Renal cortical epithelial cell (primary cell): ENCODE results near the gene ASPG. TPM values are rescaled to one million over a fixed set of nuclear protein-coding genes. Genes with fewer than 3 reads are reported as not detected.

Experiments
- DNase-seq: peaks from one replicate; pipeline ENCODE4 v3.0.0-alpha.2; 2011; ENCODE audit warnings: low read depth
- total RNA-seq: library from RNA; depleted of rRNA; stranded (reverse); fragments of >200 nt; gene quantifications from 2 replicates; pipeline ENCODE4 v1.2.3, GENCODE V29; 2014

The ASPG gene
- total RNA-seq, 1 donor from 2014 or later: 0.89 TPM

DNA sequence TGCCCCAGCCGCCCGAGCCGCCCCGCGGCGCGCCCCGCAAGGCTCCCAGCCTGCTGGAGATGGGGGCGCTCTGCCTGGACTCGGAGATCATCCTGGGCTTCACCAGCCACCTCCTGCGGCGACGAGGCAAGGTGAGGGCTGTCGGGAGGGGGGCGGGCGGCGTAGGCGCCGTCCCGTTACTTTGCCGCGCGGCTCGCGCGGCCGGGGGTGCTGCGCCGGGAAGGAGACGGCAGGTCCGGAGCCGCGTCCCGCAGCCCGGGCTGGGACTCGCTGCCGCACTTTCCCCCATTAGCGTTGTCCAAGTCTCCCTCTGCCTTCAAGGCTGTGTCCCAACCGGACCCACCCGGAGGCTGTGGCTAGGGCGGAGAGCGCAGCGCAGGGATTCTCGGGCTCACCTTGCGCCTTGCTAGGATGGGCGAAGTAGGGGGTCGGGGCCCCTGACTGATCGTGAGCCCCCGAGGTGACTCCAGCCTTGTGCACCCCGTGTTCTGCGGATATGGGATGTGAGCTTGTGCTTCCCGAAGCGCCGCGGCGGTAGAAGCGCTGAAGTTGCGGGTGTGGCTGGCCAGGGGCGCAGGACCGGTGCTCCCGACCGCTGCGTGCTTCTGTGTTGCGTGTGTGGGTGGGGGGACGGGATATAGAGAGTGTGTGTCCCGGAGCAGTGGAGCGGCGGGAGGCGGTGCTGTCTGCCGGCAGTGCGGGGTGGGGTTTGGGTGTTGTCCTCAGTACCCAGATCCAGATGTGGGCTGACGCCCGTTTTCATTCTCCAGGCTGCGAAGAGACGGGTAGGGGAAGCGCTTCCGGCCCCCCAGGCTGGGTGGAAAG is 51.2 kb downstream of the ASPG start:
- no peak for DNase-seq

DNA sequence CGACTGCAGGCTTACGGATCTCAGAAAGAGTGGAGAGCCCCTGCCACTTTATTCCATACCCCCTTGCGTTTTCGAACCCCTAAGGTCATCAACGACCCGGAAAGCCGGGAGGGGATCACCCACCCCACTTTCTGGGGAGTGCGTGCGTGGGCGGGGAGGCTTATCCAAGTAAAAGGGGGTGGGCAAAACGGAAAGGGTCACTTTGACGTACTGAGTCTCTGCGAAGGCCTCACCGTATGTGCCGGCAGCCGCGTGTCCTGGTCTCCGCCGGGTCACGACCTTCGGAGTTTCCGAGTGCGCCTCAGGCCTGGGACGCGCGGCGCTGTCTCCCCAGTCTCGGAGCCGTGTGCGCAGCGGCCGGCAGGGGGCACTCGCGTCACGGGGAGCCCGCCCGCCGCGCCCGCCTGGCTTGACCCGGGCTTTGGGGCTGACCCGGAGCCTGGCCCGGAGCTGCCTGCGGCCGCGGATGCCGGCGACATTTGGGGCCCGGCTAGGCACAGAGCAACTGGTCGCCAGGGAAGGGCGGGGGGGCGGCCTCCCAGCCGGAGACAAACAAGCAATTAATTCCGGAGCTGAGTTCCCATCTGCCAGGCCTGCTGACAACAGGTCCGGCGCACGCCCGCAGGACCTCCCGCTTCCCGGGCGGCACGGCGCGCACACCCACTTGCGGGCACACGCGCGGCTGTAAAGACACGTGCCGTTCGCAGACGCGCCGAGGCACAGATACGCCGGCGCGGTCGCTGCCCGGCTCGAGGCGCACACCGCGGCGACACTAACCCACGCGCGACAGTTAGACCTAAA is 52.0 kb downstream of the ASPG start:
- no peak for DNase-seq

DNA sequence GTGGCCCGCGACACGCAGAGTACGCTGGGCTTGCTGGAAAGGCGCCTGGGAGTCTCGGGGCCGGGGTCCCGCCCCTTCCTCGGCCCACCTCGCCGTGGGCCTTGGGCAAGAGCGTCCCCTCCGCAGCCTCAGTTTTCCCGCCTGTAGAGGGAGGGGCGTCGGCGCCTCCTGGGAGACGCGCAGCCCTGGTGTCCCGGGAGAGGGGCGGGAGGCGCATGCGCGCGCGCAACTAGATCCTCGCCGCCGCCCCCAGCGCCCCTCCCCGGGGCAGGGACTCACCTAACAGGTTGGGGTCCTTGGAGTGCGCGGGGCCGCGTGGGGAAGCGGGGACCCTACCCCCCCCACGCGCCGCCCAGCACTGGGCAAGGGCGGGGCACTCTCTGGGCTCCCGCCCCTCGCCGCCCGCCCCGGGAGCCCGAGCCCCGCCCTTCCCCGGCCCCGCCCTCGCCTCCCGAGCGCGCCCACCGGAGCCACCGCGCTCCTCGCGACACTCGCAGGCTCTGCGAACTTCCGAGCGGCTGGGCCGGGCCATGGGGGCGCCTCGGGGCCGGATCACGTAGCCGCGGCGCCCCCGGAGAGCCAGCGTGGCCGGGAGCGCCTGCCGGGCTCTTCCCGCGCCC is 52.7 kb downstream of the ASPG start, which contains the start of gene KIF26A:
Gene KIF26A, plus strand, starts transcription at position 490 of the 620 bp plus-strand sequence. CDS start 136 bp downstream, outside the sequence.
- DNase-seq: no peak

DNA sequence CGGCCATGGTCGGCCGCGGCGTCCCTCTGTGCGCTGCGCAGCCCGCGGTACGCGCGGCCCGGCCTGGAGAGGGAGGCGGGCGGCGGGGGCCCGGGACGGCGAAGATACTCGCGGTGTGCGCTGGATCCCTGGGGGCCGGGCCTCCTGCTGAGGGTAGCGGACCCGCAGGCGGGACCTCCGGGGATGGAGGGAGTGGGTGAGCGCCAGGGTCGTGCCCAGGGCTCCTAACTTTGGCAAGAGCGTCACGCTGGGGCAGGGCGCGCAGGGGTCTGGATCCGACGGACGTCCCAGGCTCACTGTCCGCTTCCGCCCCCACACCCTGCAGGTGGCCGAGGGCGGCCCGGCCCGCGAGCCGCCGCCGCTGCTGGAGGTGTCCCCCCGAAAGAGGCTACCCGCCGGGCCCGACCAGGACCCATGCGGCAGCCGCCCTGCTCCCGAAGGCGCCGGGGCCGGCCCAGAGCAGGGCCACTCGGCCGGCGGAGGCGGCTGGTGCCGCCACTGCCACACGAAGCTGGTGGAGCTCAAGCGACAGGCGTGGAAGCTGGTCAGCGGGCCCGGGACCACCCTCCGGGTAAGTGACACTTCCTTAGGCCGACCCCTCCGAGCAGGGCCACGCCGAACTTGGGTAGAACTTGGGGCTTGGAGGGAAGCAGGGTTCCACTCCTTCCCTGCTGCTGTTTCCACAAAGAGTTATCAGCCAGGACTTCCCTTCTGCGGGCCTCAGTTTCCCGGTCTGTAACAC is 53.4 kb downstream of the ASPG start:
- no peak for DNase-seq

DNA sequence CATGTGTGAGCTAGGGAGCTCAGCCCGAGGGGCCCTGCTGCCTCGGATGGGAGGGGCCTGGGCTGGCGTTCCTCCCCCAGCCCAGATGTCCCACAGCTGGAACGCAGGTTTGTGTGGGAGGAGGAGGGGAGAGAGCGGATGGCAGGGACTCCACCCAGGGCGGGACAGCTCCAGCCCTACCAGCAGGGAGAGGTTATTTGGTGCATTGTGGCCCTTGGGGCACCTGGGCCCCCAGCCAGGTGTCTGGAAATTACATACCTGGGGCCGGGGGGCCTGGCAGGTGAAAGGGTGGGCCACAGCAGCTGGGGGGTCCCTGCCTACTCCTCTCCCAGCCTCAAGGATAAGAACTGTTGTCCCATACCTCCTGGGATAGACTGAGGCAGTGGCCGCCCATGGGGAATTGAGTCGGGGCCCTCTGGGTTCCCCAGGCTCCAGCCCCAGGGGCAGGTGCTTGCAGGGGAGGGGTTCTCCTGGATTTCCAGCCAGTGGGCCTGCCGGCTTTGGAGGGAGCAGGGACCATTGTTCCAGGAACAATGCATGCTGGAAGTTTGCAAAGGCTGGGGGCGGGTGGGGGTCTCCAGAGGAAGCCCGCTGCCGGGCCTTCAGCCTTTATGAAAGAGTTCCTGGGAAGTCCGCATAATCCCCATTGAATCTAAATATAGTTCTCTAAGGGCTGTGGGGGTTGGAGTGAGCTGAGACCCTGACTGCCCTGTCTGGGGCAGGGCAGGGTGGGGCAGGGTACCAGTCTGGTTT is 54.1 kb downstream of the ASPG start:
- no peak for DNase-seq

DNA sequence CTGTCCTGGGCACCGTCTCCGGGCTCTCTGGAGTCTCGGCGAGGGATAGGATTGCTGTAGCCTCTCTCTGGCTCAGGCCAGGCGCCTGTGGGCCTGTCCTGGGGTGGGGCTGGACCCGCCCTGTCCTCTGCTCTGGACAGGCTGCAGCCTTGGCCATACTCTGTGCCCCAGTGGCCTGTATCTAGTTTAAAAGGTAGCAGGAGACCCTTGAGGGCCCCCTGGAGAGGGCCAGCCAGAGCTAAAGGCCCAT is 54.6 kb downstream of the ASPG start:
- no peak for DNase-seq

DNA sequence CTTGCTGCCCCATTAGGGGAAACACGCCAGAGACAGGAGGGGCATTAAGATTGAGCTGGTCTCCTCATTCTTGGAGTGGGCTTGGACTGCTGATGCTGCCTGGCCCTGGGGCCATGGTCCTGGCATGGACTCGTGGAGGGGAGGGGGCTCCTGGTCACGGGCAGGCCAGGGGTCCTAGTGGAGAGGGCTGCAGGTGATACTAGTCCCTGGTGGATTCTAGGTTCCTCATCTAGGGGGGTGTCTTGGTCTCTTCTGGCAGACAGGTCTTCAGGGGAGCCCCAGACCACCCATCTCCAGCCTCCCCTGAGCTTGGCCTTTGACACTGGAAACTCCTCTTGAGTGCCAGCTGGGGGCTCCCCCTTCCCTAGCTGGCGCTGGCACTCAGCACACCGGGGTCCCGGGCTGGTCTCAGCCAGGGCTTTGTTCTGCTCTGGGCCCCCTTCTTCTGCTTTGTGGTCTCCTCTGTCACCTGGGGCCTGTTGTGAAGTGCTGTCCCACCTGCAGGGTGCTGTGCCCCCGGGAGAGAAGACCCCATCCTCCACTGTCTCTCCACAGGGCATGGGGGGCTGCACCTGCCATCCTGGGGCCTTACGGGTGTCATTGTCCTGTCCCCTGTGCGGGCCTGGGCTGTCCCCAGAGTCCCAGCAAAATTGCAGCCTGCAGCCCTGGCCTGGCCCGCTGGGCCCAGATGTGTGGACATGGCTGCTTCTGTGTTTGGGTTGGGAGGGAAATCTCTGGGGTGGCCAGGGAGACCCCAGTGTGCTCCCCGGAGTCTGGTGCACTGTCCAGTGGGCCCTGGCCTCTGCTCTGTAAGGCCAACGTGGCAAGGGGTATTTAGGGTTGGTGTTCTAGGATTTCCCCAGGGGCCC is 55.2 kb downstream of the ASPG start:
- DNase-seq: no peak

DNA sequence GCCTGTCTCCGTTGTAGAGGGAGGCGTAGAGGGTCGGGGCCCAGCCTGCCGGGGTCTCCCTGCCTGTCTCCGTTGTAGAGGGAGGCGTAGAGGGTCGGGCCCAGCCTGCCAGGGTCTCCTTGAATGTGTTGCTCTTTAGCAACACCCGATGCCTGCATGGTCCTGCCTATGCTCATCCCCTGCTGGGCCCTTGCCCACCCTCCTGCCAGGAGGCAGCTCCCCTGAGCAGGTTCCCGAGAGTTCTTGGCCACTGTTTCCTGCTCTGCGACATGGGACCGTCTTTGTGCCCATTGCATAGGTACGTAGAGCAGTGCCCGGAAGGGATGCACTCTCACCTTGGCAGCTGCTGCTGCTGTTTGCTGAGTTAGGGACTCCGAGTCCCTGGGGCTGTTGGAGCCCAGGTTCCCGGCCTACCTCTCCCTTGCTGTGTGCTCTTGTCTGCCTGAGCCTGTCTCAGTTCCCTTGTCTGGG is 56.2 kb downstream of the ASPG start:
- no peak for DNase-seq

DNA sequence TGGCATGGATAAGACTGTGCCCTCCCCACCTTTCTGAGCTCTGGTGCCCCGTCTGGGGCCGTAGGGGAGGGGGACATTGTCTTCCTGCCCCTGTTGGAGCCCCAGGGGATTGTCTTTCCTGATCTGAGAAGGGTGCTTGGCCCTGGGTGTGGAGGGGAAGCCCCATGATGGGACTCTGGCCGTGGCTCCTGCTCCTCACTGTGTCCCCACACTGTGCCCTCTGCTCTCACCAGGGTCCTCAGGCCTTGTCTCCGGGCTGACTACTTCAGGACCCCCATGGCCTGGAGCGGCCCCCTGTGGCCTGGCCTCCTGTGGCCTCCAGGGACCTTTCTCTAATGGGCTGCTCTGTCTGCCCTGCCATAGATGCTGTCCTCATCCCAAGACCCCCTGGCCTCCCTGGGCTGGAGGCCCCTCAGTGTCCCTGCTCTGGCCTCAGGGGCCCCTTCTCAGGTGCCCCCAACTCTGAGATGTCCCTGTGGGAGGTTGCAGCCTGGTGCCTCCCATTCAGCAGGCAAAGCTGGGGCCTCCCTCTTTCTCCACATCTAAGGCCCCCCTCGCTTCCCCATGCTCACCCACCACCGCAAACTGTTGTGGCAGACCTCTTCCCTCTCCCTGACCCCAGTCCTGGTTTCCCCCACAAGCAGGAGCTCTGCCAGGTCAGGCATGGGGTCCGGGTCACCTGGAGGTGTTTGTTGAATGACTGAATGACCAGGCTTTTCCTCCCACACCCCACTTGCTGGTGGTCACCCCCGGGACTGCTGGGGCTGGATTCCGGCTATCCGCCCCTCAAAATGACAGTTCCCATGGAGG is 56.8 kb downstream of the ASPG start:
- DNase-seq: no peak

DNA sequence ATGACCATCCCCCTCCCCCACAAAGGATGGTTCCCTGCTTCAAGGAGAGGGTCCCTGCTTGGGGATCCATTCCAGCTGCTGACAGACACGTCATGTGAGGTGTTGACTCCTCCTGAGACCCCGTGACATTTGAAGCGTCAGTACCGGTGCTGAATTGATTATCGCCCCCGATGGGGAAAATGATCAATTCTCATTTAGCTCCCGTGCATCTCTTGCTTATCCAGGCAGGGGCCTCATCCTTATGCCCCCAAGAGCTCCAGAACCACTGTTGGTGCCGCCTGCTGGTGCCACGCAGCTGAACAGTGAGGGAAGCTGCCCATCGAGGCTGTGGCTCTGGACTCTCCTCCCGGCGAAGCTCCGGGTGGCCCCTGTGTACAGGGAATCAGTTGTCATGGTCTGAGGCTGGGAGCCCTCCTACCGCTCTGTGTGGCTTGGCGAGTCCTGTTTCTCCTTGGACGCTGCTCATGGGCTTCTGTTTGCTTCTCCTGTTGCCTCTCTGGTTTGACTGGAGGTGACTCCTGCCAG is 57.5 kb downstream of the ASPG start:
- DNase-seq: no peak

DNA sequence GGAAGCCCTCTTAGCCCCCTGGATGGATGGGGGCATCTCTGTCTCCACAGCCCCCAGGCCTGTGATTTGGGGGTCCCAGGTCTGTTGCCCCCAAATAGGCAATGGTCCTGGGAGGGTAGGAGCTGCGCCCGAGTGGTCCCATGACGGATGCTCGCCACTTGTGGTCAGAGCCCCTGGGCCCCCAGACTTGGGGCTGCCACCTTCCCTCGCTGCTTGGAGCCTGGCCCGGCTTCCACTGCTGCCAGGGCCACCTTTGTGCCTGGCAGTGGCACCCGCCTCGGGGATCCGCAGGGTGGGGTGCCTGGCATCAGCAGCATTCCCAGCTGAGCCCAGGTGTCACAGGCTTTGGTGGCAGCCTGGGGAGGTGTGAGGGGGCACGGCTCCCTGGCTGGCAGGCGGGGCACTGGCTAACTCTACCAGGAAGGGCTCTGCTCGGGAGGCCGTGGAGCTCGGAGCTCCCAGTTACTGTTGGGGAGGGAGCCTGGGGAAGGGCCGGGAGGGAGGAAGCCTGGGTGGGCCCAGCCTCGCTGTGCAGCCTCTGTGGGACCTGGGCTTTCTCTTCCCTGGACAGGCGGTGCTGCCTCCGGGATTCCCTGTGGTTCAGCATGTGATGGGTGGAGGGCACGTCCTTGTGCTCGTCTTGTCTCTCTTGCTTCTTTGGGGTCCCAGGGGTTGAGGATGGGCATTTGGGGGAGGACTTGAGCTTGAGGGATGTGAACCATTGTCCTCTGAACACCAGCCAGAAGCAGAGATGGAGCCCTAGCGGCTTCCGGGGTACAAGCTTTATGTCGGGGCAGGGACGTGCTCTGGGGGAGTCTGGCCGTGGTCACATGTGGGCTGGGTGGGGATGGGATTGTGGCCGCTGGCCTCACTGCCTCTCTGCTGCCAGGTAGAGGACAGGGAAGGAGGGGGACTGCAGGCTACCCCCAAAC is 58.3 kb downstream of the ASPG start:
- no peak for DNase-seq

DNA sequence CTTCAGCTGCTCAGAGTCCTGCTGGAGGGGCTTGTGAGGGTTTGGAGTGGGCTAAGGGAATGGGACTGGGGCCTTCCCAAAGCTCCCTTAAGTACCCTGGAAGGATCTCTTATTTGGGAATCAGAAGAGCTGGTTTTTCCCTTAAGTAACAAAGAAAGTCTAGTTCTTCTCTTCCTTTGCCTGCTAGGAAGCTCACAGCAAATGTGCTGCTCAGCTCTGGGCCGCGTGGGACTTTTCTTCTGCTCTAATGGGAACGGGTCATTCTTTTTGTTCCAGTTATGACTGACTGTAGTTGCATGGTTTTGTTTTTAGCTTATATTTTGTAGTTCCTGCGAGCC is 58.9 kb downstream of the ASPG start:
- DNase-seq: no peak

DNA sequence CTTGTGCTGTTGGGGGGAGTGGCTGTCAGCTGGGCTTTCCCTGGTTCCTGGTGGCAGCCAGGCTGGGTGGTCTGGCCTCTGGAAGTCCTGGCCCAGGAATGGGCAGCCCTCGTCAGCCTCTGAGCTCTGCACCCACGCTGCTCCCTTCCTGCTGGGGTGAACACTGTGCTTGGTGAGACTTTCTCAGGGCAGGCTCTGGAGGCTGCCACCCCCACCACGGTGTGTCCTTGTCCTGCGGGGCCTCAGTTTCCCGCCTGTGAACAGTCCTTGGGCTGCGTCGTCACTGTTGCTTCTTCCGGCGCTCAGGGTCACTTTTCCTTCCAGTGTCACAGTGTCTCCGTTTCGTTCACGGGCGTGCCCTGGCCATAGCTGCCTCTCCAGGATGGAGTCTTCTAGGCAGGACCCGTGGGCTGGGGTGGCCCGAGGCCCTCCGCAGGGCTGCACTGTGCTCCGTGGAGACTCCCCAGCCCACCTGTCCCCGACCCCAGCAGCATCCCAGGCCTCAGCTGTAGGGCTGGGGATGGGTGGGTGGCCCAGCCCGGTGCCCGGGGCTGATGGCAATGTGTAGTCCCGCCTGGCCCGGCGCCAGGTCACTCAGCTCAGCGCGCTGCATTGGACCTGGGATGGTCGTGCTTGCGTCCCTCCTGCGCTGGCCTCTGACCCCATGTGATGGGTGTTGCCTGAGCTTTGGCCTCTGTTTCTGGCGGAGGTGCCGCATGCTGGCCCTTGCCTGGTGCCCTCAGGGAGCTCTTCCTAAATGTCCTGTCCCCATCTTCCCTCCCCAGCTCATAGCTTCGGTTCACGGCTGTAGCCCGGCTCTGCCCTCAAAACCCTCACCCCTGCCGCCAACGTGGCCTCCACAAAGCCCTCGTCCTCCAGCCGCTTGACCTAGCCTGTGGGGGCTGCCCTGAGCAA is 59.7 kb downstream of the ASPG start:
- DNase-seq: no peak

DNA sequence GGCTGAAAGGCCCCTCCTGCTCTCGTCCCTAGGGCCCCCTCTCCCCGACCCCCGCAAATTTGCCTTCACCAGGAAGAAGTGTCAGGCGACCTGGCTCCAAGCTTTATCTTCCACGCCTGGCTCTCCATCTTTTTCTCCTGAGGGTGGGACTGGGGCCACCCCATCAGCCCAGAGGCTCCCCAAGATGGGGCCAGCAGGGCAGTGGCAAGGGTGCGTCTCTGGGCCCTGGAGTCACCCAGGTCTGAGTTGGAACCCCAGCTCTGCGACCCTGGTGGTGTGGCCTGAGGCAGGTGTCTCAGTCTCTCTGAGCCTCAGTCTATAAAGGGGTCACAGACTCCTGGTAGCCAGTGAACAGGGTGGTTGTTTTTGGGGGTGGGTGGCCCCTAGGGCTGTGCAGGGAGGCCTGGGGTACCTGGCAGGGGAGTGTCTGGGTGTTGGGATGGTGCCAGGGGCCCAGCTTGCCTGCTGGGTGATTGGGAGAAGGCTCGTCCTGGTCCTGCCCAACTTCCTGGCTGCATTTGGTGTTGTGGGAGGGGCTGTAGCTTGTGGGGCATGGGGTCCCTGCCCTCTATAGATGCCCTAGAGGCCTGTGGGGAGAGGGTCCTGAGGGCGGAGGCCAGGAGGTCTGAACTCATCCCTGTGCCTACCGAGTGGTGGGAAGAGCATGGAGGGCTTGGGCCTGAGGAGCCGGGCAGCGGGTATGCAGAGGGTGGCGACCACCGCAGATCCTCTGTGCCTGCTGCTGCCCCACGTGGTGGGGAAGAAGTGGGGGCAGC is 60.5 kb downstream of the ASPG start:
- DNase-seq: no peak

DNA sequence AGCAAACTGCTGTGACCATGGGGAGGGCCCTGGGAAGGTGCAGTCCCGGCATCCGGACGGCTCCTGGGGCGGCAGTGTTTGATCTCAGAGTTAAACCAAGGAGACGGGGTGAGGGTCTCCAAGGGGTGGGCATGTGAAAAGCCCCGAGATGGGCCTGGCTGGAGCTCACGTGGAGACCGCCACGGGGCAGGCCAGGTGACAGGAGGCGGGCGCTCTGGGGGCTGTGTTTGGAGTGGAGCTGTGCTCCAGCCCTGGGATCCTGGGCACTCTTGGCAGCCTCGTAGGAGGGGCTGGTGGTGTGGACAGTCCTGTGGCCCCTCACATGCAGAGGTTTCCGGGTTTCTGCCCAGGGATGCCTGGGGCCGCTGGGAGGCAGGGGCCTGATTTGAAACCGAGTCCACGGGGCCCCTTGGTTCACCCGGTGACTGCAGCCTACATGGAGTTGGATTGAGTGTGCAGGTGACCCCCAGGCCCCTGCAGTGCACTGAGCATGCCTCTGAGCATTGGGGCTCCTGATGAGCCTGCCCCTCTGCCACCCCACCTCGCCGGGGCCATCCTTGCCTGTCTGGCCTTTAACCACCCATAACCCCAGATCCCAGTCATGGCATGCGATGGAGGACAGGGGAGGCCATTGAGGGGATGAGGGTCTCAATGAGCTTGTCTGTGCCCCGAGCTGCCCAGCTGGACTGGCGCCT is 61.3 kb downstream of the ASPG start:
- DNase-seq: no peak
